AG08395 (cell line): ENCODE results near the gene RPH3AL.
"Not testable (repeated sequence)": the region's sequence is repeated elsewhere in the genome, so short reads cannot be mapped to it uniquely, and the experiment has no call there.

Experiments
- DNase-seq: peaks from one replicate; pipeline ENCODE4 v3.0.0; 2012; ENCODE audit warnings: mixed read lengths, low spot score

Gene RPH3AL

DNA sequence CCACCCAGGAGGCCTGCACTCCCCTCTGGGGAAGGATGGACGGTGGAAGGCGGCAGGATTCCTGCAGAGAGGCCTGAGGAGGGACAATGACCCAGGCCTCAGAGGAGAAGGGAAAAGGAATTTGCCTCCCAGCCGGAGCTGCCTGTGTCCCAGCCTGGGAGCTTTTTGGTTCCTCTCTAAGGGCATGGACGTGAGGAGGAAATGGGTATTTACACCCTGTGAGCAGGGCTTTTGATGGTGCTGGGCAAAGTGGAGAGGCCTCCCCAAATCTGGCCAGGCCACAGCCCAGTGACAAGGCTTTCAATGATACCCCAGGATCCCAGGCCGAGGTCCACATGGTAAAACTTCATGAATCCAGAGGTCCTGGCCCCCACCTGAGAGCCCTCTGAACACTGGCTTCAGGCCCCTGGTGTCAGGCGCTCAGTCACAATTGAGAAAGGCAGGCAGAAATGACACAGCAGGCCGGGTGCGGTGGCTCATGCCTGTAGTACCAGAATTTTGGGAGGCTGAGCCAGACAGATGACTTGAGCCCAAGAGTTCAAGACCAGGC is 115.1 kb downstream of the RPH3AL start:
- no peak for DNase-seq

DNA sequence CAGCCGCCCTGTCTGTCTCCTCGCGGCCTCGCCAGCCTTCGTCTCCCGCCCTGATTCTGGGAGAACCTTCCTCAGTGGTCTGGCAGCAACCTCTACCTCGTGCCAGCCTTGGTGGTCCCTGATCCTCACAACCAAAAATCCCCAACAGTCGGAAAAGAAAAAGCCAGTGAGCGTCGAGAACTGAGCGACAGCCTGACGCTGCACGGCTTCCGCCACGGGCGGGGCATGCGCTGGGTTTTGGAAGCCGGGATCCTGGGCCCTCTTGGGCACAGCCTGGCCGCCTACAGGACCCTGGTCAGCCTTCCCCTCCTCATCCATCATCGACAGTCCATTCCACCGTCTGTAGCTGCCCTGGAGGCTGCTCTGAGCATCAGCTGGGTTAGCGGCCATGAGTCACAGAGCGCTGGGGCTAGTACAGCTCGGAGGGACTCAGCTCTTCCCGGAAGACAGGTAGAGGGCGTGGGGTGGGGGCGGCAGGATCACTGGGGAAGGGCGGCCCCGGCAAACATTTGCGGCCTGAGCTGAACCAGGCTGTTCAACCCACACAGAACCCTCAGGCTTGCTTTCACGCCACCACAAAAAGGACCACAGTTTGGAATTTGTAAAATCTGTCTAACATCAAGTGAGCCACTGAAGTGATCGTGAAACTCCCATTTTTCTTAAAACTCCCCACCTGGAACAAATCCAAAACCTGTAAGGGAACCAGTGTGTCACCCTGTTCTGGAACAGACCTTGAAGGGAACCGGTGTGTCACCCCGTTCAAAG is 115.8 kb downstream of the RPH3AL start:
- DNase-seq, result no peak

- DNase-seq, result no peak
These were observed 116.6 kb downstream of the RPH3AL start for GRCh38 chr17:235831-236640.

DNA sequence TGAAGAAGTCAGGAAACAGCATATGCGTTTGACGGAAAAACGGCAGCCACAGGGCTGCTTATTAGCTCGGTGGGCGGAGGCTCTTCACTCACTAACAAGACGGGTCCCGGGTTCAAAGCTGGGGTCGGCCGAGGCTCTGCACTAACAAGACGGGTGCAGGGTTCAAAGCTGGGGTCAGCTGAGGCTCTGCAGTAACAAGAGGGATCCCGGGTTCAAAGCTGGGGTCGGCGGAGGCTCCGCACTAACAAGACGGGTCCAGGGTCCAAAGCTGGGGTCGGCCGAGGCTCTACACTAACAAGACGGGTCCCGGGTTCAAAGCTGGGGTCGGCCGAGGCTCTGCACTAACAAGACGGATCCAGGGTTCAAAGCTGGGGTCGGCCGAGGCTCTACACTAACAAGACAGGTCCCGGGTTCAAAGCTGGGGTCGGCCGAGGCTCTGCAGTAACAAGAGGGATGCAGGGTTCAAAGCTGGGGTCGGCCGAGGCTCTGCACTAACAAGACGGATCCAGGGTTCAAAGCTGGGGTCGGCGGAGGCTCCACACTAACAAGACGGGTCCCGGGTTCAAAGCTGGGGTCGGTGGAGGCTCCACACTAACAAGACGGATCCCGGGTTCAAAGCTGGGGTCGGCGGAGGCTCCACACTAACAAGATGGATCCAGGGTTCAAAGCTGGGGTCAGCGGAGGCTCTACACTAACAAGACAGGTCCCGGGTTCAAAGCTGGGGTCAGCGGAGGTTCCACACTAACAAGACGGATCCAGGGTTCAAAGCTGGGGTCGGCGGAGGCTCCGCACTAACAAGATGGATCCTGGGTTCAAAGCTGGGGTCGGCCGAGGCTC is 117.4 kb downstream of the RPH3AL start:
- not testable (repeated sequence) for DNase-seq

GRCh38 chr17:234163-234993 is 118.2 kb downstream of the RPH3AL start:
- DNase-seq, result not testable (repeated sequence)

GRCh38 chr17:233473-233941 is 119.1 kb downstream of the RPH3AL start:
- DNase-seq, result no peak

GRCh38 chr17:231966-232807 is 120.4 kb downstream of the RPH3AL start:
- DNase-seq, result no peak

- DNase-seq, result no peak
These were observed 121.2 kb downstream of the RPH3AL start for GRCh38 chr17:231191-231965.

- no peak for DNase-seq
These were observed 122.2 kb downstream of the RPH3AL start for GRCh38 chr17:230395-230770.

GRCh38 chr17:229709-230394 is 122.8 kb downstream of the RPH3AL start:
- no peak for DNase-seq

GRCh38 chr17:228951-229708 is 123.5 kb downstream of the RPH3AL start:
- no peak for DNase-seq

DNA sequence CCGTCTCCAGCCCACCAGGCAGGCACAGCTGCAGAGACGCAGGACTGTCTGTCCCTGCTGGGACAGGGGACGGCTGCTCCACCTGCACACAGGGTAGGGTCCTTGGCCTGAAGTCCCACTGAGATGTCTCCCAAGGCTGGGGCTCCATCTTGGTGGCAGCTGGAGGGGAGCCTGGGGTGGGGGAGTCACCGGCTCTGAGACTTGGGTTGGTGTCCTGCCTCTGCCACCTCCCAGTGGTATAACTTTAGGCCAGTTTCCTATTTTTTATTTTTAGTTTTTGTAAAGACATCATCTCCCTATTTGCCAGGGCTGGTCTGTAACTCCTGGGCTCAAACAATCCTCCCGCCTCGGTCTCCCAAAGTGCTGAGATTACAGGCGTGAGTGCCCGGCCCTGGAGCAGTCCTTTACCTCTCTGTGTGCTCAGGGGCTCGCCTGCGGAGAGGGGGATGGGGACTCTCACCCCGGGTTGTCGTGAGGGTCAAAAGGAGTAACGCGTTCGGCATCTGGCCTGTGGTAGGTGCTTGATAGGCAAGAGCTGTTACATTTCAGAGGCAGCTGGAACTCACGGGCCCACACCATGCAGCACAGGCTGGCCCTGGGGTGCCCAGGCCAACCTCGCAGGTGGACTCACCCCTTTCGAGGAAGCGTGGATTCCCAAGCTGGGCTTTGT is 124.5 kb downstream of the RPH3AL start:
- DNase-seq, result no peak

GRCh38 chr17:227078-227945 is 125.3 kb downstream of the RPH3AL start:
- no peak for DNase-seq

GRCh38 chr17:226108-227077 is 126.2 kb downstream of the RPH3AL start:
- no peak for DNase-seq

DNA sequence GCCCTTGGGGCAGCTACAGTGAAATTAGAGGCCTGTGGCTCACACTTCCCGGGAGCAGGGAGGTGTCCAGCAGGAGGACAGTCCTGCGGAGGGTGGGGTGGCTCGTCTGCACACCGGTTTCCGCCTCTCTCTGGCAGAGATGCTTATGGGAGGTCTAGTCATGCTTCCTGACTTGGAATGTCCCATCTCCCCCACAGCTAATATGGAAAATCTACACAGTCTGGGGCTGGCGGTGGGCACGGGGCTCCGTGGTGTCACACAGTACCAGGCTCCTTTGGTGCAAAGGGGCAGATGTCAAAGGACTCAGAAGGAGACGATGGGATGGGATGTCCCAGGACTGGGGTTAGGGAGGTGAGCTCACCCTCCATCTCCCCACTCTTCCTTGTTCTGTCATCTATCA is 127.1 kb downstream of the RPH3AL start:
- no peak for DNase-seq
